ENCODE measurements around the gene NUS1.

The NUS1 gene

DNA sequence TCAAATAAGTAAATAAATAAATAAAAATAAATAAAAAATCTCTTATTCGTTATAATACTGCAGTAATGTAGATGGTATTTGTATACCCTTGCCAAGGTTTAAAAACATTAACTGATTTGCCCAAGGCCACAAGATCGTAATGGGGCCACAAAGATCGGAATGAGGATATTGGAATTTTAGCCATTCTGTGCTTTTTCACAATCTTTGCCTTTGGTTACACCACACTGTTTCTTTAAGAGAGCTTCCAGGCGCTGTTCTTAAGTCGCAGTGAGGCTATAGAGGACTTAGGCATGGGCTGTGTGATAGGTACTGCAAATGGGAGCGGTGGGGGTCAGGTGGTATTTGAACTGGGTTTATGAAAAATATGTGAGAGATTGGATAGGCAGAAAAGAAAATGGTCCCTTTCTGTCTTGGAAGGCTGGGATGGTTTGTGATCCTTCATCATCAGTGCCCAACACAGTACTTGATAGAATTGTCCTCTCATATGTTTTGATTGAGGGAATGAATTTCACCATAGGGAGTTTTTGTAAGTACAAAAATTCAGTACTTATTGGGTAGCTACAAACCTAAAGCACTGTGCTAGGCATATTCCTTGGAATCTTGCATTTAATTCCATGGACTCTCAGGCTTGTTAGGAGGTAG is 1.4 kb downstream of the NUS1 start:
- no peak for TF ChIP-seq NFIC (IDR thresholded peaks at IDR 0.05)
- TF ChIP-seq, protein P1, sequence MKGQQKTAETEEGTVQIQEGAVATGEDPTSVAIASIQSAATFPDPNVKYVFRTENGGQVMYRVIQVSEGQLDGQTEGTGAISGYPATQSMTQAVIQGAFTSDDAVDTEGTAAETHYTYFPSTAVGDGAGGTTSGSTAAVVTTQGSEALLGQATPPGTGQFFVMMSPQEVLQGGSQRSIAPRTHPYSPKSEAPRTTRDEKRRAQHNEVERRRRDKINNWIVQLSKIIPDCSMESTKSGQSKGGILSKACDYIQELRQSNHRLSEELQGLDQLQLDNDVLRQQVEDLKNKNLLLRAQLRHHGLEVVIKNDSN (IDR thresholded peaks at IDR 0.05), result no peak
- no peak for TF ChIP-seq YY1 (IDR thresholded peaks at IDR 0.05; ENCODE audit: low read depth)
- no peak for TF ChIP-seq ZBTB7A (IDR thresholded peaks at IDR 0.05; ENCODE audit: low read depth)
- no peak for TF ChIP-seq EP300 (IDR thresholded peaks at IDR 0.05; ENCODE audit: borderline replicate concordance)
- TF ChIP-seq CREB1 (IDR thresholded peaks at IDR 0.05; ENCODE audit: low read depth), result no peak
- no peak for TF ChIP-seq FOXM1 (IDR thresholded peaks at IDR 0.05; ENCODE audit: borderline replicate concordance, low read depth)
- no peak for TF ChIP-seq CEBPB (IDR thresholded peaks at IDR 0.05)
- TF ChIP-seq, protein P2, sequence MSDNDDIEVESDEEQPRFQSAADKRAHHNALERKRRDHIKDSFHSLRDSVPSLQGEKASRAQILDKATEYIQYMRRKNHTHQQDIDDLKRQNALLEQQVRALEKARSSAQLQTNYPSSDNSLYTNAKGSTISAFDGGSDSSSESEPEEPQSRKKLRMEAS (IDR thresholded peaks at IDR 0.05), result no peak
- no peak for TF ChIP-seq RAD21 (IDR thresholded peaks at IDR 0.05; ENCODE audit: low read depth)
- TF ChIP-seq TAF1 (IDR thresholded peaks at IDR 0.05; ENCODE audit: low read depth), result no peak
- TF ChIP-seq EGR1 (IDR thresholded peaks at IDR 0.05), result no peak
- no peak for TF ChIP-seq TEAD4 (IDR thresholded peaks at IDR 0.05)
- TF ChIP-seq TCF12 (IDR thresholded peaks at IDR 0.05; ENCODE audit: low read depth), result no peak
- TF ChIP-seq, protein P3, sequence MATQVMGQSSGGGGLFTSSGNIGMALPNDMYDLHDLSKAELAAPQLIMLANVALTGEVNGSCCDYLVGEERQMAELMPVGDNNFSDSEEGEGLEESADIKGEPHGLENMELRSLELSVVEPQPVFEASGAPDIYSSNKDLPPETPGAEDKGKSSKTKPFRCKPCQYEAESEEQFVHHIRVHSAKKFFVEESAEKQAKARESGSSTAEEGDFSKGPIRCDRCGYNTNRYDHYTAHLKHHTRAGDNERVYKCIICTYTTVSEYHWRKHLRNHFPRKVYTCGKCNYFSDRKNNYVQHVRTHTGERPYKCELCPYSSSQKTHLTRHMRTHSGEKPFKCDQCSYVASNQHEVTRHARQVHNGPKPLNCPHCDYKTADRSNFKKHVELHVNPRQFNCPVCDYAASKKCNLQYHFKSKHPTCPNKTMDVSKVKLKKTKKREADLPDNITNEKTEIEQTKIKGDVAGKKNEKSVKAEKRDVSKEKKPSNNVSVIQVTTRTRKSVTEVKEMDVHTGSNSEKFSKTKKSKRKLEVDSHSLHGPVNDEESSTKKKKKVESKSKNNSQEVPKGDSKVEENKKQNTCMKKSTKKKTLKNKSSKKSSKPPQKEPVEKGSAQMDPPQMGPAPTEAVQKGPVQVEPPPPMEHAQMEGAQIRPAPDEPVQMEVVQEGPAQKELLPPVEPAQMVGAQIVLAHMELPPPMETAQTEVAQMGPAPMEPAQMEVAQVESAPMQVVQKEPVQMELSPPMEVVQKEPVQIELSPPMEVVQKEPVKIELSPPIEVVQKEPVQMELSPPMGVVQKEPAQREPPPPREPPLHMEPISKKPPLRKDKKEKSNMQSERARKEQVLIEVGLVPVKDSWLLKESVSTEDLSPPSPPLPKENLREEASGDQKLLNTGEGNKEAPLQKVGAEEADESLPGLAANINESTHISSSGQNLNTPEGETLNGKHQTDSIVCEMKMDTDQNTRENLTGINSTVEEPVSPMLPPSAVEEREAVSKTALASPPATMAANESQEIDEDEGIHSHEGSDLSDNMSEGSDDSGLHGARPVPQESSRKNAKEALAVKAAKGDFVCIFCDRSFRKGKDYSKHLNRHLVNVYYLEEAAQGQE (IDR thresholded peaks at IDR 0.05; ENCODE audit: low read depth), result no peak

DNA sequence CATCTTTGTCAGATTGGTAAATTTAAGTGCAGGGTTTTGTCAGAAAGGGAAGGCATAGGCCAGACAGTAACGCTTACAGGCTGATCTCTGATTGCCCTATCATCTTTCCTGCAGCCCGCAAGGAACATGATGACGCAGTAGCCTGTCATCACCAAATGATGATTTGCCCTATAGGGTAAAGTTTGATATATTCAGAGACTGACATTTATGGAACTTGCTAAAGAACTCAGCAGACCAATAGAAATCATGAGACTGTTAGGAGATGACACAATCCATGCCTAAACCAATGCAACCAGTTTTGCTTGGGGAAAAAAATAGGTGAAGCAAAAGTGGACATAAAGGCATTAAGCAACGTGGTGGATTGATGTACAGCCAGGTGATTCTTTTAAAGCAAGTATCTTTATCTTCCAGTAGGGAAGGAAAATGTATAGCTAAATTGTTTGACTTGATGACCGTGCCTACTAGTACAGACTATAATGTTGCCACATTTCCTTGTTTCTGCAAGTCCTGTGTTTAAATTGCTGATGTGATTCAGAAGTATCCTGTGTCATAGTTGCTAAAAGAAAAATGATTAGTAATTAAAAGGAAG is 2.4 kb downstream of the NUS1 start:
- TF ChIP-seq RAD21 (IDR thresholded peaks at IDR 0.05; ENCODE audit: low read depth), result no peak
- TF ChIP-seq TEAD4 (IDR thresholded peaks at IDR 0.05), result no peak

DNA sequence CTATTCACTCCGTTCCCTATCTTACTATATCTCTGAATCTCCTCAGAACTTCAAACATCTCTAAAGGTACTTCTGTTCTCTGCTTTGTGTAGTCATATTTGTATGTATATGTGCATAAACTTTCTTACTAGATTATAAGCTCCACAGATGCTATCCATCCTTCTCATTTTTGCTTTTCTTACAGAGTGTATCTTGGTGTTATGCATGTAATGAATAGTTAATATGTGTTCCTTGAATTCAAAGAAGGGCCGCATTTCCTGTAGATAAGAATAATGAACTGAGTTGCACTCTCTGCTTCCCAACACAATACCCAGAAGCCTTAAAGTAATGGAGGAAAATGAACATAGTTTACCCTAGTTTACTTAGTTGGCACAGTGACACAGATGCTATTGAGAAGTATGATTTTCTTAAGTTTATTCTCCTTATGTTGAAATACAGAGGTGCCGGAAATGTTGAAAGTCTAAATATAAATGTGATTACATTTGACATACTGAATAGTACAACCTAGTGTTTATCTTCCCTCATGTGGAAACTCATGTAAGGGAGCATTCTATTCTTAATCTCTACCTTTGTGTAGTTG is 6.0 kb downstream of the NUS1 start:
- TF ChIP-seq EGR1 (IDR thresholded peaks at IDR 0.05), result no peak
- TF ChIP-seq, protein P3 (IDR thresholded peaks at IDR 0.05; ENCODE audit: low read depth), result no peak
- TF ChIP-seq EP300 (IDR thresholded peaks at IDR 0.05; ENCODE audit: borderline replicate concordance), result no peak
- TF ChIP-seq FOXM1 (IDR thresholded peaks at IDR 0.05; ENCODE audit: borderline replicate concordance, low read depth), result no peak
- no peak for TF ChIP-seq TAF1 (IDR thresholded peaks at IDR 0.05; ENCODE audit: low read depth)
- TF ChIP-seq CREB1 (IDR thresholded peaks at IDR 0.05; ENCODE audit: low read depth), result no peak
- no peak for TF ChIP-seq RAD21 (IDR thresholded peaks at IDR 0.05; ENCODE audit: low read depth)
- TF ChIP-seq TCF12 (IDR thresholded peaks at IDR 0.05; ENCODE audit: low read depth), result no peak
- TF ChIP-seq CEBPB (IDR thresholded peaks at IDR 0.05), result no peak
- TF ChIP-seq, protein P1 (IDR thresholded peaks at IDR 0.05), result no peak
- no peak for TF ChIP-seq TEAD4 (IDR thresholded peaks at IDR 0.05)
- no peak for TF ChIP-seq NFIC (IDR thresholded peaks at IDR 0.05)
- TF ChIP-seq YY1 (IDR thresholded peaks at IDR 0.05; ENCODE audit: low read depth), result no peak
- TF ChIP-seq, protein P2 (IDR thresholded peaks at IDR 0.05), result no peak
- TF ChIP-seq ZBTB7A (IDR thresholded peaks at IDR 0.05; ENCODE audit: low read depth), result no peak

DNA sequence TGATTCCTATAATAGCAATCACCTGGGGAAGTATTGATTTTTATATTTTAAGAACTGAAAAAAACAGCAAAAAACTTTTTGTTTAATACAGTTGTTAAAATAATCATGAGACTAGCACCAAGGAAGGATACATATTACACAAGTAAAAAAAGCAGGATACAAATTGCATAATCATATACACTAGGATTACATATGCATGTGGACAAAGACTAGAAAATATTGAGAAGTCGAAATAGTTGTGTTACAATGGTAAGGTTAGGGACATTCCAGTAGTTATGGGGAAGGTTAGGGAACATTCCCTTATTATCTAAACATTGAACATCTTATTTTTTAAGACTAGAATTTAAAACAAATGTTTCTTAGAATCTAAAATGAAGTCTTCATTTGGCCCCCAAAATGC is 9.5 kb downstream of the NUS1 start:
- TF ChIP-seq, protein P3 (IDR thresholded peaks at IDR 0.05; ENCODE audit: low read depth), result no peak
- TF ChIP-seq ZBTB7A (IDR thresholded peaks at IDR 0.05; ENCODE audit: low read depth) (no peak), TCF12 (IDR thresholded peaks at IDR 0.05; ENCODE audit: low read depth) (no peak), TEAD4 (IDR thresholded peaks at IDR 0.05) (no peak)
